Measurements from ENCODE around the gene UNC5C.

The UNC5C gene

DNA sequence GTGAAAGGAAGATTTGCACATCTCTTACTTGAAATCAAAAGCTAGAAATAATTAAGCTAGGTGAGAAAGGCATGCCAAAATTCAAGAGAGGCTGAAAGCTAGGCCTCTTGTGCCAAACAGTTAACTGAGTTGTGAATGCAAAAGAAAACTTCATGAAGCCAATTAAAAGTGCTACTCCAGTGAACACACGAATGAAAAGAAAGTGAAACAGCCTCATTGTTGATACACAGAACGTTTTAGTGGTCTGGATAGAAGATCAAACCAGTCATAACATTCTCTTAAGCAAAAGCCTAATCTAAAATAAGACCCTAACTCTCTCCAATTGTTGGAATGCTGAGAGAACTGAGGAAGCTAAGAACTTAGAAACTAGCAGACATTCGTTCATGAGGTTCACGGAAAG is 122.3 kb downstream of the UNC5C start:
- Histone ChIP-seq H3K9me3 (ENCODE audit: severe bottlenecking) (no peaks in the 10 kb centered on the region), H3K4me3 (ENCODE audit: severe bottlenecking) (no peak overlapping the region), H3K27me3 (ENCODE audit: insufficient read depth, poor library complexity, severe bottlenecking) (no peaks in the 10 kb centered on the region), H3K27ac (ENCODE audit: poor library complexity, severe bottlenecking) (no peak overlapping the region), H3K36me3 (ENCODE audit: low read depth) (no peaks in the 10 kb centered on the region), H3K4me1 (ENCODE audit: insufficient read depth, poor library complexity, severe bottlenecking) (no peaks in the 10 kb centered on the region)
- DNase-seq (ENCODE audit: low spot score): no peak
- ATAC-seq (ENCODE audit: low read depth): no peak
- TF ChIP-seq, protein P1, sequence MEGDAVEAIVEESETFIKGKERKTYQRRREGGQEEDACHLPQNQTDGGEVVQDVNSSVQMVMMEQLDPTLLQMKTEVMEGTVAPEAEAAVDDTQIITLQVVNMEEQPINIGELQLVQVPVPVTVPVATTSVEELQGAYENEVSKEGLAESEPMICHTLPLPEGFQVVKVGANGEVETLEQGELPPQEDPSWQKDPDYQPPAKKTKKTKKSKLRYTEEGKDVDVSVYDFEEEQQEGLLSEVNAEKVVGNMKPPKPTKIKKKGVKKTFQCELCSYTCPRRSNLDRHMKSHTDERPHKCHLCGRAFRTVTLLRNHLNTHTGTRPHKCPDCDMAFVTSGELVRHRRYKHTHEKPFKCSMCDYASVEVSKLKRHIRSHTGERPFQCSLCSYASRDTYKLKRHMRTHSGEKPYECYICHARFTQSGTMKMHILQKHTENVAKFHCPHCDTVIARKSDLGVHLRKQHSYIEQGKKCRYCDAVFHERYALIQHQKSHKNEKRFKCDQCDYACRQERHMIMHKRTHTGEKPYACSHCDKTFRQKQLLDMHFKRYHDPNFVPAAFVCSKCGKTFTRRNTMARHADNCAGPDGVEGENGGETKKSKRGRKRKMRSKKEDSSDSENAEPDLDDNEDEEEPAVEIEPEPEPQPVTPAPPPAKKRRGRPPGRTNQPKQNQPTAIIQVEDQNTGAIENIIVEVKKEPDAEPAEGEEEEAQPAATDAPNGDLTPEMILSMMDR (IDR thresholded peaks at IDR 0.05; ENCODE audit: poor library complexity, severe bottlenecking): no peak

DNA sequence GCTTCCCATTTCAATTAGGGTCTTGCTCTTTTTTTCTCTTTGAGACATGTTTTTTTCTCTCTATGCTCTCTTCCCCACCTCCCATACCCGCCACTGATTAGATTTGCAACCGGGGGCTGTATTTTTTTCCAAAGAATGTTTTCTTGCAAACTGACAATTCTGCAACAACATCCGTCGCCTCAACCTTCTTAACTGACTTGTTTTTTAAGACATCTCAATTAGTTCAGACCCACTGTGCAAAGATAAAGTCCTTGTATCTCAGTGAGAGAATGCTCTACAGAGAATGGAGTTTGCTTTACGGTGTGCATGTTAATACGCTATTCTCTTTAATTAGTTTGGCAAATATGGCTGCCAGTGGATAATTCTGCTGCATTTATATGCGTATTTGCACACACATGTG is 126.3 kb downstream of the UNC5C start:
- no peak for ATAC-seq (ENCODE audit: low read depth)
- Histone ChIP-seq H3K27ac (ENCODE audit: poor library complexity, severe bottlenecking) (no peak overlapping the region), H3K9me3 (ENCODE audit: severe bottlenecking) (no peaks in the 10 kb centered on the region), H3K27me3 (ENCODE audit: insufficient read depth, poor library complexity, severe bottlenecking) (no peaks in the 10 kb centered on the region), H3K4me1 (ENCODE audit: insufficient read depth, poor library complexity, severe bottlenecking) (no peaks in the 10 kb centered on the region), H3K4me3 (ENCODE audit: severe bottlenecking) (no peak overlapping the region), H3K36me3 (ENCODE audit: low read depth) (no peaks in the 10 kb centered on the region)
- TF ChIP-seq, protein P1 (IDR thresholded peaks at IDR 0.05; ENCODE audit: poor library complexity, severe bottlenecking): no peak
- DNase-seq (ENCODE audit: low spot score): no peak

DNA sequence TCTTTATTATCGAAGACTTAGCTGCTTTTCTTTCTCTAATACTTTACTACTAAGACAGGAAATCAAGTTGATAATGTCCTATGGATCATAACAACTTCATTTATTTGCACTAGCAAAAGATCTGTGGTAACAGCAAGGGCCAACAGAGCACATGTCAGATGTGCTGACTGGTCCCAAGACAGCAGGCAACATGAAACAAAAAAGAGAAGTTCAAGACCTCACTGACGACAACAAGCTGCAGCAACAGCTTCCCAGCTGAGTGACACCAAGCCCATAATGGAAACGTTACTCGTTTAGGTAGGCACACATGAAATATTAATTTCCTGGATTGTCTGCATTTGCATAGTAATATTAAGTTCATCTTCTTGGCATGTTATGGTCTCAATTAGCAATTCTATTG is 126.9 kb downstream of the UNC5C start:
- H3K36me3 ChIP-seq (ENCODE audit: low read depth): no peaks in the 10 kb centered on the region
- ATAC-seq (ENCODE audit: low read depth) (no peak), DNase-seq (ENCODE audit: low spot score) (no peak)
- no peaks in the 10 kb centered on the region for H3K27me3 ChIP-seq (ENCODE audit: insufficient read depth, poor library complexity, severe bottlenecking)
- no peaks in the 10 kb centered on the region for H3K9me3 ChIP-seq (ENCODE audit: severe bottlenecking)
- H3K4me3 ChIP-seq (ENCODE audit: severe bottlenecking): no peak overlapping the region
- H3K4me1 ChIP-seq (ENCODE audit: insufficient read depth, poor library complexity, severe bottlenecking): no peaks in the 10 kb centered on the region
- TF ChIP-seq, protein P1 (IDR thresholded peaks at IDR 0.05; ENCODE audit: poor library complexity, severe bottlenecking): no peak
- H3K27ac ChIP-seq (ENCODE audit: poor library complexity, severe bottlenecking): no peak overlapping the region

DNA sequence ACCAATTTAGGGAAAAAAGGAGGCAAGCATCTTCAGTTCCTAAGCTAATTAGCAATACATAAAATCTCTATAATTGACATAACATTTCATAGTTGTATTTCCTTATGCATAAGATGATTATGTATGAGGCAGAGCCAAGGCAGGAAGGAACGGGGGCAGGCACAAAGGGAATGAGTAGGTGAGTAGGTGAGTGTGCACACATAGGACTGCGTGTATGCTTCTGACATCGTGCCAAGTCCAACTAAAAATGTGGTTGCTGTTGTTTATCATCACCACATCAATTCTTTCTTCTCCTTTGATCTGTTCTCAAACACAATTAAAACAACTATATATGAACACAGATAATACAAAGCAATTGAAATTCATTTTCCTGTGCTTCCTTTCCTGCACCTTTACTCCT is 131.2 kb downstream of the UNC5C start:
- Histone ChIP-seq H3K4me1 (ENCODE audit: insufficient read depth, poor library complexity, severe bottlenecking) (peaks cover 7% of the 10 kb centered on the region), H3K27me3 (ENCODE audit: insufficient read depth, poor library complexity, severe bottlenecking) (no peaks in the 10 kb centered on the region), H3K36me3 (ENCODE audit: low read depth) (no peaks in the 10 kb centered on the region), H3K9me3 (ENCODE audit: severe bottlenecking) (no peaks in the 10 kb centered on the region), H3K27ac (ENCODE audit: poor library complexity, severe bottlenecking) (no peak overlapping the region), H3K4me3 (ENCODE audit: severe bottlenecking) (no peak overlapping the region)
- ATAC-seq (ENCODE audit: low read depth): no peak
- DNase-seq (ENCODE audit: low spot score): no peak
- TF ChIP-seq, protein P1 (IDR thresholded peaks at IDR 0.05; ENCODE audit: poor library complexity, severe bottlenecking): no peak

DNA sequence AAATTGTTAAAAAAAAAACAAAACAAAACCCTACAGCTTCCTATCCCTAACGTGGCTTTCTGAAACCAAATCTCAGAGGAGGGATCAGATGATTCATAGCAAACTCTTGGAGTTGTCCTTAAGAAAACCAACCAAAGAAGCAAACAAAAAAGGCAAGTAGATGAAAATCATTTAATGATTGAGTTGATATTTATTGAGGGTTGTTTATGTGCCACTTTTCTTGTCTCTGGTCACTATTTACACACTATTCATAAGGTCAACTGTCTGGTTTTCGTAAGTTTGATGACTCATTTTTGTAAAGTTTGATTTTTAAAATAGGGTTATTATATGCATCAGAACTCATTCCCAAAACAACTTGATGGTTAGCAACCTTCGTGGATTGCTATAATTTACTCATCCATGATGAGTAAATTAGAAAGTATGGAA is 133.4 kb downstream of the UNC5C start:
- TF ChIP-seq, protein P1 (IDR thresholded peaks at IDR 0.05; ENCODE audit: poor library complexity, severe bottlenecking): no peak
- no peaks in the 10 kb centered on the region for H3K9me3 ChIP-seq (ENCODE audit: severe bottlenecking)
- no peaks in the 10 kb centered on the region for H3K27me3 ChIP-seq (ENCODE audit: insufficient read depth, poor library complexity, severe bottlenecking)
- DNase-seq (ENCODE audit: low spot score) (no peak), ATAC-seq (ENCODE audit: low read depth) (peak; percentile 48; the same call in 2 of the 3 replicates)
- no peak overlapping the region for H3K27ac ChIP-seq (ENCODE audit: poor library complexity, severe bottlenecking)
- peaks cover 7% of the 10 kb centered on the region for H3K4me1 ChIP-seq (ENCODE audit: insufficient read depth, poor library complexity, severe bottlenecking)
- H3K4me3 ChIP-seq (ENCODE audit: severe bottlenecking): no peak overlapping the region
- H3K36me3 ChIP-seq (ENCODE audit: low read depth): no peaks in the 10 kb centered on the region
